CD4-positive, alpha-beta T cell treated with Interleukin-2 at 100 ng/mL for 4 hours (primary cell): ENCODE measurements around the gene CCDC154.

ENCODE experiments used
- DNase-seq: peaks from one replicate; pipeline ENCODE4 v3.0.0-alpha.2; 2020; ENCODE audit warnings: low spot score

CCDC154 gene

DNA sequence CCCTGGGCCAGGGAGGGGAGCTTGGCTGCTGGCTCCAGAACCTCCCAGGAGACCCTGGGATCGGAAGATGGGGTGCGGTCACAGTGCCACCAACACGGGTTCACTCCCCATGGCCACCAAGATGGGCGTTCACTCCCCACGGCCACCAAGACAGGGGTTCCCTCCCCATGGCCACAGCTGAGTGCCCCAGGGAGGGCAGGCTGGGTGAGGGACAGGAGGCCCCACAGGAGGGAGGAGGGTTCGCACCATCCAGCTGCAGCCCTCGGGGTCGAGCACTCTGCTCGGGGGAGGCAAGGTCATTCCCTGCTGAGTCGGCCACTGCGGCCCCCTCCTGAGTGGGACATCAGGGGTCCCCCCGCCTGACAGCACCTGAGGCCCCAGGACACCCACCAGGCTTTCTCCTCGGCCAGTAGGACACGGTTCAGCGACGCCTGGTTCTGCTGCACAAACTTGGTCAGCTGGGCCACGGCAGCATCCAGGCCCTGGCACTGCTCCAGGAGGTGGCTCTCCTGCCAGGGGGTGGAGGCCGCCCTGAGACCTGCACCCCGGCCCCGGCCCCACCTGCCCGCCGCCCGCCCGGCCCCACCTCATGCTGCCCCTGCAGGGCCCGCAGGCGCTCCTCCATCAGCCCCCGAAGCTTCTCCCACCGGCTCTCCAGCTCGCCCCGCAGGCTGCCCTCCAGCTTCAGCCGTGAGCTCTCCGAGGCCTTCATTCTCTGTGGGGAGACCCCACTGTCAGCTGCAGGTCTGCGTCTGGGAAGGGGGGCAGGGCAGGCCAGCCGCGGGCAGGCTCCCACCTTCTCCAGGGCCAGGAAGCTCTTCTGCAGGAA is 5.9 kb downstream of the CCDC154 start:
- DNase-seq = no peak

DNA sequence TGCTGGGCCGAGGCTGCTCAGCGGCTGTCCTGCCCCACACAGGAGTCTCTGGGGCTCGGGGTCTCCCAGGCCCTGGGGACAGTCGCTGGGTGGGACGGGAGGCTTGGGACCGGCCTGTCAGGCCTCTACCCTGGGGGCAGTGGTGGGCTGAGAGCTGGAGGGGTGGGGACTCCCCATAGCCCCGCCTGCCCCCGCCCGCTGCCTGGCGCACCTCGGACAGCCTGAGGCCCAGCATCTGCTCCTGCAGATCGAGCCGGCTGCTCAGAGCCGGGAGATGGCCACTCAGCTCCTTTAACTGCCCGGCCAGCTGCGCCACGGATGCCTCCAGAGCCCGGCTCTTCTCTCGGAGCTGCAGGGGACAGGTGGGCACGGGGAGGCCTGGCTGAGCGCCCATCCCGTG is 6.8 kb downstream of the CCDC154 start:
- DNase-seq = no peak

DNA sequence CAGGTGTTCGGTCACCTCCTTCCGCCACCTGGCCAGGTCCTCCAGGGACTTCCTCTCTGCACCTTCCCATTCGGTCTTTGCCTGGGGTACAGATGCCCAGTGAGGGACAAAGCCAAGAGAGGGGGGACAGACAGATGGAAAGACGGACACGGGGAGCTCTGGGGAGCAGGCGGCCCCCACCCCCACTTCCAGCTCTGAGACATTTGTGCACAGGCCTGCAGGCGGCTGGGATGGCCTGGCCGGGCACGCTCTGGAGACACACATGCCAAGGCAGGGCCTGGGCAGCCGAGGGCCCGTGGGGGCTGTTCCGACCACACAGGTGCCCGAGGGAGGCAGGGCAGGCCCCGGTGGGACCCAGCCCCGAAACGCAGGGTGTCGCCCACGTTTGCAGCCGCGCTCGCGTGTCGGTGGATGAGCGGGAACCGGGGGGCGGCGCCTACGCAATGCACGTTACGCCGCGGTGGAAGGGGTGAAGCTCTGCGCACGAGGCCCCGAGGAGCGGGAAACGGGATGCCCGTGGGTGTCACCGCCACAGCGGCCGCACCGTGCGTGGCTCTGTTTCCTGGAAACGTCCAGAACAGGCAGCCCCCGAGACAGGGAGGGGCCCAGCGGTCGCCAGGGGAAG is 7.5 kb downstream of the CCDC154 start:
- no peak for DNase-seq

DNA sequence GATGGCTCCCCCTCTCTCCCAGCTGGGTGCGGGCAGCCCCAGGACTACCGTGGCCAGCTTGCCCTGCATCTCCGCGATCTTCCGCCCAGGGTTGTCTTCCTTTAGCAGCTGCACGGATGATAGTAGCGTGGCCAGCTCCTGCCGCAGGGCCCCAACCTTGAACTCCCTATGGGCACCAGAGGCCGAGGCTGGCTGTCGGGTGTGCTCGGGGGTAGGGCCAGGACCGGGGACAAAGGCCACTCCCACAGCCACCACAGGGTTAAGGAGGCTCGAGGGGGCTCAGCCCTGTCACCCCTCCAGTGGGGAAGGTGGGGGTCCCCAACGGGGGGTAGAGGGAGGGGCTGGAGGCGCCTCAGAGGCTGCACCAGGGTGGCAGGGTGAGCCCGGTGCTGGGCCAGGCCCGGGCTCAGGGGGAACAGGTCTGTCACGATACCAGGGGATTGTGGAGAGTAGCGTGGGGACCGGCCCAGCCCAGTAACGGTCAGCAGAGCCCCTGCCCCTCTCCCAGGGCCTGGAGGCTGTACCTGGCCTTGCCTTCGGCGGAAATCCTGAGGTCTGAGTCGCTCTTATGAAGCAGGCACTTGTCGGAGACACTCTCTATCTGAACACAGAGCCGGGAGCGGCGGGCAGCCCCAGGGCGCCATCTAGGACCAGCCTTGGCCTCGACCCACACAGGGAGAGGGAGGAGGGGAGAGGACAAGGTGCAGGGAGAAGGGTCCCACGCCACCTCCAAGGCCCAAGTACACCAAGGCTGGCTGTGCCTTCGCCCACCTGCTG is 8.2 kb downstream of the CCDC154 start:
- DNase-seq = no peak

DNA sequence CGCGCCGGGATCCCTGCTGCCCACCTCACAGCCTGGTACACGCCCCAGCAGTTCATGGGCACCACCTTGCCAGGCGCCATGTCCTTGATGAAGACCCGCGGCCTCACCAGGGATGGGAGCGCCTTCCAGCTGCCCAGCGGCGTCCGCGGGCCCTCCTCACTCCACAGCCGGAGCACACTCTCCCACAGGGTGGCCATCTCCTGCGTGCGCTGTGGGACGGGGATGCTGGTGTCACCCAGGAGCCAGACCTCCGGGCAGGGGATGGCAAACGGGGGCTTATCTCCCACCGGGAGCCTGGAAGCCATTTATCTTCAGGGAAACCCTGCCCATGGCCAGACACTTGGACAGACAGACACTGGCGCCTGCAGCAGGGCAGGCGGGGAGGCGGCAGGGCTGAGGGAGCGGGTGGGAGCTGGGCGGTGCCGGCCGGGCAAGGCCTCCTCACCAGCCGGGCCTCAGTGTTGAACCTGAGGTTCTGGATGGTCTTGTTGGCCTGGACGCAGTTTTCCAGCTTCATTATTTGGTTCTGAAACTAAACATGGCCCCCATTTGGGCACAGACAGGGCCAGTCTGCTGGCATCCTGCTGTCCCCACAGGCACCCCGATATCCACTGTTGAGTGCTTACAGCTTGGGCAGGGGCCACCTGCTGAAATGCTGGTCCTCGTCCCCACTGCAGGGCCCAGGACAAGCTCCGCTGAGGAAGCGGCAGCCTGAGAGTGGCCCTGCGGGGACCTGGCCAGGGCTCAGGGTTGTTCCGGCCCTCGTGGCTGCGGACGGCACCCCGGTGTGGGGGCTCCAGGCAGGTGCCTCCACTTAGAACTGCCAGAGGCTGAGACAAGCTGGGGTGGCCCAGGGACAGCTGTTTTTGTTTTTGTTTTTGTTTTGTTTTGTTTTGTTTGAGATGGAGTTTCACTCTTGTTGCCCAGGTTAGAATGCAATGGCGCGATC is 9.4 kb downstream of the CCDC154 start:
- no peak for DNase-seq

DNA sequence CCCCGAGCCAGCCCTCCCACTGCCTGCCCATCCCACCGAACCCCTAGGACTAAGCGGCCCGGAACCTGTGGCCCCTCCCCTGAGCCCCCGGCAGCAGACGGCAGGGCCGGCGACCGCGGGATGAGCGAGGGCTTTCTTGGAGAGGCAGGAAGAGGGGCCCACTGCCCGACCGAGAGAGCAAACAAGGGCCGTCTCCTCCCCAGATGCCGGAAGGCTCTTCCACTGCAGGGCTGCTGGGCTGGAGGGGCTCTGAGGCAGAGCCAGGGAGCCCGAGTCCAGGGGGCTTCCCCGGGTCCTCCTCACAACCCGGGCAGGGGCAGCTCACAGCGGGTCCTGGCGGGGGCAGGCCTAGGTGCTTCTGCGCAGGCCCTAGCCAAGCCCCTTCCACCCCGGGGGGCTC is 10.6 kb downstream of the CCDC154 start:
- no peak for DNase-seq

DNA sequence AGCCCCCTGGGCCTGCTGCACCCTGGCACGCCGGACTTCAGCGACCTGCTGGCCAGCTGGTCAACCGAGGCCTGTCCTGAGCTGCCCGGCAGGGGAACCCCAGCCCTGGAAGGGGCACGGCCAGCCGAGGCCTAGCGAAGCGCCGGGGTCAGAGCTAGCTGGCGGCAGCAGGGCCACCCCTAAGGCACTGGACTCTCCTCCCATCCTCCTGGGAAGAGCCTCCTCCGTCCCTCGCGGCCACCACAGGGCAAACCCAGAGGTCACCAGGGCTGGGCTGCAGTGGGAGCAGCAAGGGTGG is 11.1 kb downstream of the CCDC154 start:
- no peak for DNase-seq

DNA sequence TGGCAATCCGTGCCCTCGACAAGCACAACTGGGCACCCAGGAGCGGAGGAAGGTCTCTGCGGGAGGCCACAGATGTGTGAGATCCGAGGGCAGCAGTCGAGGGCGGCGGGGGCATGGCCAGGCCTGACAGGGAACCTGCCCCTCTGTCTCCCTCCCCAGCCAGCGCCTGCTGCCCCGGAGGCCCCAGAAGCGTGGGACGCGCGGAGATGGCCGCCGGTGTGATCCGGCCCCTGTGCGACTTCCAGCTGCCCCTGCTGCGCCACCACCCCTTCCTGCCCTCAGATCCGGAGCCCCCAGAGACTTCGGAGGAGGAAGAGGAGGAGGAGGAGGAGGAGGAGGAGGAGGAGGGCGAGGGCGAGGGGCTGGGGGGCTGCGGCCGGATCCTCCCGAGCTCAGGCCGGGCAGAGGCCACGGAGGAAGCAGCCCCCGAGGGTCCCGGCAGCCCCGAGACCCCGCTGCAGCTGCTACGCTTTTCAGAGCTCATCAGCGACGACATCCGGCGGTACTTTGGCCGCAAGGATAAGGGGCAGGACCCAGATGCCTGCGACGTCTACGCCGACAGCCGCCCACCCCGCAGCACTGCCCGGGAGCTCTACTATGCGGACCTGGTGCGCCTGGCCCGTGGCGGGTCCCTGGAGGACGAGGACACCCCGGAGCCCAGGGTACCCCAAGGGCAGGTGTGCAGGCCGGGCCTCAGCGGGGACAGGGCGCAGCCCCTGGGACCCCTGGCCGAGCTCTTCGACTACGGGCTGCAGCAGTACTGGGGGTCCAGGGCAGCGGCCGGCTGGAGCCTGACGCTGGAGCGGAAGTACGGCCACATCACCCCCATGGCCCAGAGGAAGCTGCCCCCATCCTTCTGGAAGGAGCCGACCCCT is 11.7 kb downstream of the CCDC154 start:
- DNase-seq = peak; percentile 7

DNA sequence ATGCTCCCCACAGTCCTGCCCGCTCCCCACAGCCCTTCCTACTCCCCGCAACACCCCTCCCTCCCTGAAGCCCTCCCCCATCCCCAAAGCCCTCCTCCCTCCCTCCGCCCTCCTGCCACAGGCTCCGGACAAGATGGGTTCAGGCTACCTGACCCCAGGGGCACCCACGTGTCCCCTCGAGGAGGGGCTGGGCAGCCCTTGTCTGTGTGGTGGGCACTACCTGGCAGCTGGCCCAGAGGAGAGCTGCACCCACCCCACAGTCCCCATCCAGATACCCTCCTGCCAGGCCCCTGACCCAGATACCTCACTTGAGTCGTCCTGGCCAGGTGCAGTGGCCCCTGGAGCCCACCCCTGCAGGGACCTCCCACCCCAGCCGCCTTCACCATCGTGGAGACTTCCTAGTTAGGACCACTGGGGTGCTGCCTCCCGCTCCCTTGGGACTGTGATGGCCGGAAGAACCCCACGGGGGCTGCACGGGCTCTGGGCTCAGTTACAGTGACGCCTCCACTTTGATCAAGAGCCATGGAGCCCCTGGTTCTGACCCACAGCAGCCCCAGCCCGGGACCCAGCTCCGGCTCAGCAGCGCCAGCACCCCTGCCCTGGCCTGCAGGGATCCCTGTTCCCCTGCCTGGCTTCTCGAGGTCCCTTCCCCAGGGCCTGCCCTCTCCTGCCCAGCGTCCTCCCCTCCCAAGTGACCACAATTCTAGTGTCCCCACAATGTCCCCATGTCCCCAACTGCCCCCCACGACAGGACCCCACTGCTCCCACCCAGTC is 12.7 kb downstream of the CCDC154 start:
- no peak for DNase-seq

DNA sequence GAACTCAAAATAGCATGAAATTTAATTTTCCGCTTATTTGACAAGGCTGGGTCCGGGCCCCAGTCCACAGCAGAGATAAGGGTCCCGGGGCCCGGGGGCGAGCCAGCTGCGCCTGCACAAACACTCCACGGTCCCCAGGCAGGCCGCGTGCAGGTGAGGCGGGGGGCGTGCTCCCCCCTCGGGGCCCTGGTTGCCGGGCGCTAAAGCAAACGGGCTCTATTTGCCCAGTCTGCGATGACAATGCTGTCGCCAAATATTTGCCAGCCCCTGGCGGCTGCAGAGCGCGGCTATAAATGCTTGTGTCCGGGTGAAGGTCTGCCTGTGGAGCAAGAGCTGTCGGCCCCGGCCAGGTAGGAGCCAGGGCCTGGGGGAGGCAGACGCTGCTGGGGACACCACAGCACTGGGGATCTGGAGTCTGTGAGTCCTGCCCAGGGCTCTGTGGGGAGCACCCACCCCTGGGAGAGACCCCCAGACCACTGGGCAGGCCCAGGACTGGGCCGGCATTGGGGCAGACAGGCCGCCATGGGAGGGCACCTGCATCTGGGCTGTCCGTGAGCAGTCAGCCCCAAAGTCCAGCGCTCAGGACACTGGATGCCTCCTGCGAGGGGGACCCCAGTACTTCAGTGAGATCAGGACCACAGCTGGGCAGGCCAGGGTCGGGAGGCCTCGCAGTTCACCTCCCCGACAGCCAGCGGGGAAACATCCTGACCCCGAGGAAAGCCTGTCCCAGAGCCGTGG is 13.4 kb downstream of the CCDC154 start, which contains the start of gene PERCC1:
Gene PERCC1 (plus strand): TSS at position 320 of the 738 bp plus-strand sequence. CDS start 1,516 bp downstream, outside the sequence.
- DNase-seq = no peak

DNA sequence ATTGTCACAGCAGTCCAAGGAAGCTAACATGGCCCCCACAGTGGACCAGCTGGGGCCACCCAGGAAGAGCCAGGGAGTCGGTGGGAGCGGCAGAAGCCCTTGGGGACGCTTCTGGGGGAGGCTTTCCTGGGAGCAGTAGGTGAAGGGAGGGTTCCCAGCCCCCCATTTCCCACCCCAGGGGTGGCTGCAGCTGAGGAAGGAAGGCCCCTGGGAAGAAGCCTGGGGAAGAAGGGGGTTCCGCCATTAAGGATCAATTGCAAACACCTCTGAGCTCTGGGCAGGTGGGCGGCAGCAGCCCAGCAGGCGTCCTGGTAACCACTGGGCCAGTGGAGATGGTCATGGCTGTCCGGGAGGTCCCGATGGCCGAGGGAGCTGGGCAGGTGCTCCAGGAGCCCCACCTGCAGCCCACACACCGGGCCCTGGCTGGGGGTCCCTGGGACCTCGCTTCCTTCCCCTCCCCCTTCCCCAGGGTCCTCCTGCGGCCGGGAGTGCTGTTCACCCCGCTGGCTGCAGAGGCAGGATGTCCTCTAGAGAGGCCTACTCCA is 14.1 kb downstream of the CCDC154 start:
- no peak for DNase-seq

DNA sequence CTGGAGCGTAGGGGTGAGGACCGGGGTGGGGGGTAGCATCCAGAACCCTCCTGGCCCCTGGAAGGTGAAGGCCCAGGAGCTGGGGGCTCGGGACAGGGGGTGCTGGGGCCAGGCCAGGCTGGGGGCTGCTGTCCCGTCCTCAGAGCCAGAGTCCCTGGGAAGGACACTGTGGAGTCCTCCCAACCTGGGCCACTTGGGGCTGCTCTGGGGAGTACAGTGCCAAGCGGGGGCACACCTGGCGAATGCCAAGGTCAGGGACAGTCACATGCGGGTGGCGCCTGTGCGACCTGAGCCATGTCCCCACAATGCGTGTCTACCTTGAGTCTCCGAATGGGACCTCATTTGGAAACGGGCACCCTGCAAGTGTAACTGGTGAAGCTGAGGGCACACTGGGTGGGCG is 14.7 kb downstream of the CCDC154 start:
- DNase-seq = no peak

DNA sequence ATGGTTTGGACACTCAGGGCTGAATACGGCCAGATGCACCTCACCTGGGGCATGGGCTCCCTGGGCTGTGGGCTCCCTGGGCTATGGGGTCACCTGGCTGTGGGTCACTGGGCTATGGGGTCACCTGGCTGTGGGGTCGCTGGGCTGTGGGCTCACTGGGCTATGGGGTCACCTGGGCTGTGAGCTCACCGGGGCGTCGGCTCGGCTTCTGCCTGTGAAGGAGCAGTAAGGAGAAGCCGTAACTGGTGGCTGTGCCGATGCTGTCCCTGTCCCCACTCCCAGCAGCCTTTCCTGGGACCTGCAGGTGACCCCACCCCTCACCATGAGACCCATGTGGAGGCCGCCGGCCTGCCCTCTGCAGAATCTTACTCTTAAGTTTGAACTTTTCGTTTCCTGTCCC is 15.3 kb downstream of the CCDC154 start:
- DNase-seq = no peak

DNA sequence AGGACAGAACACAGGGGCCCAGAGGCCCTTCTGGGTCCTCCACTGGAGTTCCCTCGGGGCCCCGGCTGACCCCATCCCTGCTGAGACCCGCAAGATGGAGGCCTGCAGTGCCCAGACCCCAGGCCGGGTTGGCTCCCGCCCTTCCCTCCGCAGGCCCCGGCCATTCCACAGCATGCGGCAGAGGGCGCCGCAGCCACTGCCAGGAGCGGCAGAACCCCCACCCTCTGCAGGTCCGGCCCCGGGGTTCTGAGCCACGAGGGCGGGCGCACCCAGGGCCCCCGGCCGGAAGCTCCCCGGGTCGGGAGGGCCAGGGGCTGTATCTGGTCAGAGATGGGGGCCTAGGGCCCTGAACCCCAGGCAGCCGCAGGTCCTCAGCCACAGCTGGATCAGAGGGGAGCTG is 15.8 kb downstream of the CCDC154 start:
- peak; percentile 21 for DNase-seq

DNA sequence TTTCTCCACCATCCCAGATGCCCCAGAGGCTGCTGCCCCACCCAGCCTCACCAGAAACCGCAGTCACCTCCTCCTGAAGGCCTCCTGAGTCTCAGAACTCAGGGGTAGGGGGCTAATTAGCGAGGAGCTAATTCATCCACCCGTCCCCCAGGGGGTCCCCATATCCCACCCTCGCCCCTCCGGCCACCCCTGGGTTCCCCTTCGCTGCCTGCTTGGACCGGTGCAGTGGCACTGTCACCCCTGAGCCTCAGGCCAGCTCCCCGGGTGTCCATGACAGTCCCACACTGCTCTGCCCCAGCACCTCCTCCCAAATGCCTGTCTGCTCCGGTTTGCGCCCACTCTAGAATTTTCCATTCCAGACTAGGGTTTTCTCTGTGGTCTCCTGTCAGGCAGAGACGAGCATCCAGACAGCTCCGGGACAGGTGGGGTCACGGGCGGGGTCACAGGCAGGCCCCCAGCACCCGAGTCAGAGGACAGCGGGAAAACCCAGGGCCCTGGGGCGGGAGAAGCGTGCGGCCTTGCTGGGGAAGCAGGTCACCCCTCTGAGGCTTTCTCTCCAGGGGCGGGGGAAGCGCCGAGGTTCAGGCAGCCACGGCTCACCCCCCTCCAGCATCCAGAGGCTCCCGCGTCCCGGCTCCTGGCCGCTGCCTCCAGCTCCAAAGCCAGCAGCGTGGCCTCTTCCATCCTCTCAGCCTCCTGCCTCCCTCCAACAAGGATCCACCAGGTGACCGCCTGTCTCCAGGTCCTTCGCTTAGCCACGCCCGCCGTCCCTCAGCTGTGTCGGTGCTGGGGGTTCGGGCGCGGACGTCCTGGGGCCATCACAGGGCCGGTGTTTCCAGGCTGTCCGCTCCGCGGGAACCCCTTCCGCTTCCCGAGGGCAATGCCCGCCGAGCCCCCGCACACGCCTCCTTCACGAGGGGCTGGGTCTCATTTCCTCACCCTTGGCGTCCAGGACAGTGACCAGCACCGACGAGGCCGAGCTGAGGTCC is 16.6 kb downstream of the CCDC154 start:
- DNase-seq = no peak

DNA sequence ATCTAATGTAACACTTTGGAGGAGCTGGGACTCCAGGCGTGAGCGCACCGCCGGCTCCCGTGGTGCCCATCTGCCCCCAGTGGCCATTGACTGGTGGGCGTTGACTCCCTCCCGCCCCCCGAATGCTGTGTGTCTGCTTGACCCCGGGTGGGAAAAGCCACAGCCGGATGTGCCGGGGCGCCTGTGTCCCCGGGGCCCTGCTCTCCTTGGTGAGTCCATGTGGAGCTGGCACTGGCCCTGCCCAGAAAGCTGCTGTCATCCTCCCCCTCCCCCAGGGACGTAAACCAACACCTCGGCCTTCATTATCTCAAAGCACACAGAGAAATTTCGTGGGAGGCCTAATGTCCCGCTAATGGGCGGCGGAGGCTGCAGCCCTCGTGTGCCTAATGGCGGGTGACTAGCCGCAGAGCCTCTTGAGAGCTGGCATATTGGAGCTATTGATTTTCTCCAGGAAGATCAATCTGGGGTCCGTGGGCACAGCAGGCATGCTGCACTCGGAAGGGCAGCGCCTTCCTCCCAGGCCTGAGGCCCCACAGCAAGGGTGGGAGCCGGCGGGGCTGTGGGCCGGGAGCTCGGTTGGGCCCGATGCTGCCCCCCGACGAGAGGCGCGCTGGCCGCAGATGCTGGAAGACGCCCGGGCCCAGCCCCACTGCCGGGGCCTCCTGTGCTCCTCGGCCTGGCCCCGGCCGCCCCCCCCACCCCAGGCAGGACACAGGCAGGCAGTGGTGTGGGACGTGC is 17.5 kb downstream of the CCDC154 start:
- no peak for DNase-seq
